Activated CD4-positive, alpha-beta T cell treated with anti-CD3 and anti-CD28 coated beads, Interleukin-2, amount 10 ng/mL, durations not matched to agents 24 days and 14 days (primary cell): ENCODE measurements around the gene CDK8. TPM values are rescaled to one million over a fixed set of nuclear protein-coding genes. Genes with fewer than 3 reads are reported as not detected.

Source experiments
- DNase-seq: peaks from one replicate; pipeline ENCODE4 v3.0.0; 2022
- H3K27ac Mint-ChIP-seq: one replicate; pipeline ENCODE4 v1.8.0; 2022; ENCODE audit warnings: mild to moderate bottlenecking, mixed read lengths
- H3K27me3 Mint-ChIP-seq: one replicate; pipeline ENCODE4 v1.8.0; 2022; ENCODE audit warnings: mixed read lengths
- H3K36me3 Mint-ChIP-seq: one replicate; pipeline ENCODE4 v1.8.0; 2022; ENCODE audit warnings: low read depth, mild to moderate bottlenecking, mixed read lengths
- H3K4me1 Mint-ChIP-seq: one replicate; pipeline ENCODE4 v1.8.0; 2021; ENCODE audit warnings: mixed read lengths
- H3K4me3 Mint-ChIP-seq: one replicate; pipeline ENCODE4 v1.8.0; 2022; ENCODE audit warnings: mild to moderate bottlenecking, moderate library complexity, mixed read lengths
- H3K9me3 Mint-ChIP-seq: one replicate; pipeline ENCODE4 v1.8.0; 2021; ENCODE audit warnings: mixed read lengths
- intact Hi-C: fragments of 100-400 bp; cut with micrococcal nuclease; formaldehyde crosslinking; loops from one replicate; pipeline ENCODE4 v1.15.1; 2023
- total RNA-seq: library from RNA; stranded (reverse); gene quantifications from 2 replicates; pipeline ENCODE4 v1.2.3, GENCODE V29; 2022

CDK8 gene
- total RNA-seq, 1 donor from 2014 or later = 20.0 TPM

DNA sequence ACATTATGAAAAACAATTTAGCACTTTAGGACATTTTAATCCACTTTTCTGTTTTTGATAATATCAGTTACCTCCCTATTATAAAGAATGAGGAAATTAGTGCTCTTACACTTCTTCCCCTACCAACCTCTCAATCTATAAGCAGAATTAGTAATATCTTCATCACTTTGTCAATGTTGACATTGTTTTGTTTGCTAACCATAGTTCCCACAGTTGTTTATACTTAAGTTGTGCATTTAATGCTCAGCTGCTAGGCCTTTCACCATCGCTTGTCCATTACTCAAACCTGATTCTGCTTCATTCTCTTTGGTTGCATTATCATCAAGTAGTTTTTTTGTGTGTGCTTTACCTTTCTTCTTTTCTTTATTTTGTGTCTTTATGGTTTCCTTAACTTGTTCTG lies 132.1 kb downstream of the CDK8 start:
- Mint-ChIP-seq H3K27me3 (no peaks in the 10 kb centered on the region), H3K36me3 (peaks cover 12% of the 10 kb centered on the region), H3K4me3 (no peak overlapping the region), H3K4me1 (peaks cover 7% of the 10 kb centered on the region), H3K27ac (no peak overlapping the region), H3K9me3 (no peaks in the 10 kb centered on the region)
- intact Hi-C loops = no loop called here
- no peak for DNase-seq

- no peak for DNase-seq
- no peaks in the 10 kb centered on the region for H3K9me3 Mint-ChIP-seq
- H3K36me3 Mint-ChIP-seq = peaks cover 12% of the 10 kb centered on the region
- H3K4me1 Mint-ChIP-seq = peaks cover 5% of the 10 kb centered on the region
- H3K27ac Mint-ChIP-seq = peak overlapping the region; percentile 55
- no peak overlapping the region for H3K4me3 Mint-ChIP-seq
- intact Hi-C loops = no loop called here
- no peaks in the 10 kb centered on the region for H3K27me3 Mint-ChIP-seq
Observed at GRCh38 chr13:26390203-26390602, 136.3 kb downstream of the CDK8 start.

- Mint-ChIP-seq H3K4me3 (no peak overlapping the region), H3K9me3 (no peaks in the 10 kb centered on the region), H3K27me3 (no peaks in the 10 kb centered on the region), H3K27ac (no peak overlapping the region), H3K4me1 (peaks cover 2% of the 10 kb centered on the region), H3K36me3 (peaks cover 24% of the 10 kb centered on the region)
- DNase-seq = no peak
- intact Hi-C loops = no loop called here
Observed at GRCh38 chr13:26400545-26400944, 146.6 kb downstream of the CDK8 start.

DNA sequence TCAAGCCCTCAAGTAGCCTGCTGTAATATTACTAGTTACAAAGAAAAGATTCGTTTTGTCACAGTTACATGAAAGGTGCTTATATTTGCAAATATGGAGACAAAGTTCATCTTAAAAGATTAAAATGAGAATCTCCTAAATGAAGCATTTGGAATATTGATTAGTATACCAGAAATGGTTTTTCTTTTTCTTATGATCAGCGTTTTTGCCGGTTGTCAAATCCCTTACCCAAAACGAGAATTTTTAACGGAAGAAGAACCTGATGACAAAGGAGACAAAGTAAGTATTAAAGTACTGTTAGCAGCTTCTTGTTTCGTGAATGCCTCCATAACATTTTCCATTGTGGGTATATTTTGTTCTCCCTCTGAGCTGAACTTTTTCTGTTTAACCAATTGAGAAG lies 147.1 kb downstream of the CDK8 start:
- Mint-ChIP-seq H3K4me3 (no peak overlapping the region), H3K27ac (no peak overlapping the region), H3K27me3 (no peaks in the 10 kb centered on the region), H3K4me1 (peaks cover 2% of the 10 kb centered on the region), H3K9me3 (no peaks in the 10 kb centered on the region), H3K36me3 (peaks cover 24% of the 10 kb centered on the region)
- intact Hi-C loops = no loop called here
- DNase-seq = no peak

DNA sequence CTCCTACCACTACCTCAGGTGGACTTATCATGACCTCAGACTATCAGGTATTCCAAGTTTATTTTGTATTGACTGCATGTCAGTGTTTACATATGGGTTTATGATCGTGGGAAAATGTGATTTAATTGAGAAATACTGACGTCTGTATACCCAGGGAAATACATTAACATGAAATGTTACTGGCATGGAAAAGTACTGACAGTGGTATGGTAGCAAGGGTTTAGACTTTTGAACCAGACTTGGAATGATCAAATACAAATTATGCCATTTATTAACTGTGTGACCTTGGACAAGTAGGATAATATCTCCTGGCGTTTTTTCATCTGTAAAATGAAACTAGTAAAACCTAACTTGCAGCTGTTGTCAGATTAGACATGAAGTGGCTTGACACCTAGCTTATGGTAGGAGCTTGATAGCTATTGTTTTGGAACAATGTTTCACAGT lies 147.7 kb downstream of the CDK8 start:
- intact Hi-C loops = no loop called here
- Mint-ChIP-seq H3K36me3 (peaks cover 24% of the 10 kb centered on the region), H3K4me1 (peaks cover 2% of the 10 kb centered on the region), H3K27ac (no peak overlapping the region), H3K4me3 (no peak overlapping the region), H3K27me3 (no peaks in the 10 kb centered on the region), H3K9me3 (no peaks in the 10 kb centered on the region)
- DNase-seq = no peak

DNA sequence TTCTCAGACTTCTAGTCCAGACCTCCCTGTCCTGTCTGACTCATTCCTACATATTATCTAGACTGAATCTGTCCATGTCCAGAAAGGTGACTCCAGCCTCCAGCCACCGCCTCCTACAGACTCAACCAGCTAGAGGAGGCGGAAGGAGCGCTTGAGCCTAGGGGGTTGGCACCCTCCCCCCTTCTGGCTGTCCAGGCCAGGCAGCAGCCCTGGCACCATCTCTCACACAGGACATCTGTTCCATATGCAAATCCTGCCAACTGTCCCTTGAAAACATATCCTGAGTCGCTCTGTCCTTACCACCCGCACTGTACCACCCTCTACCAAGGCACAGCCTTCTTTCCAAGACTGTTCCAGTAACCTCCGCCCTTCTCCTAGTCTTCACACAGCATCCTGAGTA lies 152.9 kb downstream of the CDK8 start:
- H3K4me1 Mint-ChIP-seq = no peaks in the 10 kb centered on the region
- H3K27me3 Mint-ChIP-seq = no peaks in the 10 kb centered on the region
- H3K4me3 Mint-ChIP-seq = no peak overlapping the region
- H3K9me3 Mint-ChIP-seq = no peaks in the 10 kb centered on the region
- H3K36me3 Mint-ChIP-seq = peaks cover 16% of the 10 kb centered on the region
- no peak overlapping the region for H3K27ac Mint-ChIP-seq
- intact Hi-C loops = no loop called here
- DNase-seq = no peak

GRCh38 chr13:26411206-26411605 lies 157.3 kb downstream of the CDK8 start:
- DNase-seq = no peak
- intact Hi-C loops = no loop called here
- Mint-ChIP-seq H3K4me3 (no peak overlapping the region), H3K36me3 (no peaks in the 10 kb centered on the region), H3K27me3 (no peaks in the 10 kb centered on the region), H3K9me3 (no peaks in the 10 kb centered on the region), H3K27ac (no peak overlapping the region), H3K4me1 (no peaks in the 10 kb centered on the region)

GRCh38 chr13:26412263-26412662 lies 158.3 kb downstream of the CDK8 start:
- no peaks in the 10 kb centered on the region for H3K36me3 Mint-ChIP-seq
- H3K4me1 Mint-ChIP-seq = no peaks in the 10 kb centered on the region
- DNase-seq = no peak
- no peak overlapping the region for H3K27ac Mint-ChIP-seq
- intact Hi-C loops = no loop called here
- H3K9me3 Mint-ChIP-seq = no peaks in the 10 kb centered on the region
- H3K27me3 Mint-ChIP-seq = no peaks in the 10 kb centered on the region
- H3K4me3 Mint-ChIP-seq = no peak overlapping the region

DNA sequence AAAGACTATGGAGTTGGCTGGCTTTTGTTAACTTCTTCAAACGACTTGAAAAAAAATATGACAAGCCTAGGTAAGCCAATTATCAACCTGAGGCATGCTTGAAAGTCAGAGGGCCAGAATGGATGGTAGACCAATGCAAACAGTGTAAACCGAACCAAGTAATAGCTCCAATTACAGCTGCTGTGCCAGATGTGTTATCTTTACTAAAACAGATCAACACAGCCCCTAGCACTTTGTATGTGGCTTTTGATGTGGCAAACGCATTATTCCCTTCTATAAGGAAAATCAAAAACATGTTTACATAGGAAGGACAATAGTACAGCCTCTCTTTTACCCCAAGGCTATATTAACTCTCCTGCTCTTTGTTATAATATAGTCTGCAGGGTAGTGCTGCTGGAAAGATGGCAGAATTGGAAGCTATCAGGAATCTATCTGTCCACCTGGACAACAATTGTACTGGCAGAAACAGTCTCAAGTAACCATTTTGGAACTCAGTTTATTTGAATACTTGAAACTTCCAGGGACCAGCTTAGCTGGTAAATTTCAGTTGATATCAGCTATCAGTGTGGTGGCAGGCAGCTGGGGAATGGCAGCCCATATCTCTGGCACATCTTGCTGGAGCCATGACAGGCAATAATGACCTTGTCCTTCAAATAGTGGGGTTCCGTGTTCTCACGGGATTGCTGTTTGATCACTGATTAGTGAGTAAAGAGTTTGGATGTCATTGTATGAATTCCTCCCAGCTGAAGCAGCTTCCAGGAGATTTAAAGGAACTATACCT lies 159.2 kb downstream of the CDK8 start:
- Mint-ChIP-seq H3K27ac (no peak overlapping the region), H3K4me1 (no peaks in the 10 kb centered on the region), H3K4me3 (no peak overlapping the region), H3K27me3 (no peaks in the 10 kb centered on the region), H3K9me3 (no peaks in the 10 kb centered on the region), H3K36me3 (no peaks in the 10 kb centered on the region)
- DNase-seq = no peak
- intact Hi-C loops = no loop called here

GRCh38 chr13:26420282-26420960 lies 166.5 kb downstream of the CDK8 start:
- Mint-ChIP-seq H3K27ac (no peak overlapping the region), H3K27me3 (peaks cover 3% of the 10 kb centered on the region), H3K4me1 (no peaks in the 10 kb centered on the region), H3K4me3 (no peak overlapping the region), H3K36me3 (no peaks in the 10 kb centered on the region), H3K9me3 (no peaks in the 10 kb centered on the region)
- intact Hi-C loops = no loop called here
- no peak for DNase-seq

- no peak for DNase-seq
- H3K9me3 Mint-ChIP-seq = no peaks in the 10 kb centered on the region
- intact Hi-C loops = no loop called here
- H3K36me3 Mint-ChIP-seq = no peaks in the 10 kb centered on the region
- H3K4me3 Mint-ChIP-seq = no peak overlapping the region
- no peaks in the 10 kb centered on the region for H3K4me1 Mint-ChIP-seq
- H3K27ac Mint-ChIP-seq = no peak overlapping the region
- peaks cover 5% of the 10 kb centered on the region for H3K27me3 Mint-ChIP-seq
Observed at GRCh38 chr13:26422036-26422435, 168.1 kb downstream of the CDK8 start.

DNA sequence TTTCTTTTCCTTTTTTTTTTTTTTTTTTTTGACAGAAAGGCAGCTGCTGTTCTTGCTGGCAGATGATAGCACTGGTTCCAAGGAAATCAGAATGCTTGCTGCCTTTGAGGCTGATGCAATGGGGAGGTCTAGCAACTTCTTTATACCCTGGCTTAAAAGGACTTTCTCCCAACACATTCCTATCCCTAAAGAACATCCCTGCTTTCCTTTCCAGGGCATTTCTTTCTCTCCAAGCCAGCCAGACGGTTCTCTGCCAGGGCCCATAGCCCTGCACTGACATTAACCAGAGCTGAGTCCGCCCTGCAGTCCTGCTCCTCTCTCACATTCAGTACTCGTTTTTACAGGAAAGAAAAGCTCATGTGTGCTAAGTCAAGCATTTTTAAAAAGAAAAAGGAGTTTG lies 169.7 kb downstream of the CDK8 start:
- Mint-ChIP-seq H3K27ac (no peak overlapping the region), H3K27me3 (peaks cover 5% of the 10 kb centered on the region), H3K9me3 (no peaks in the 10 kb centered on the region), H3K4me1 (no peaks in the 10 kb centered on the region), H3K36me3 (no peaks in the 10 kb centered on the region), H3K4me3 (no peak overlapping the region)
- intact Hi-C loops = no loop called here
- DNase-seq = no peak

DNA sequence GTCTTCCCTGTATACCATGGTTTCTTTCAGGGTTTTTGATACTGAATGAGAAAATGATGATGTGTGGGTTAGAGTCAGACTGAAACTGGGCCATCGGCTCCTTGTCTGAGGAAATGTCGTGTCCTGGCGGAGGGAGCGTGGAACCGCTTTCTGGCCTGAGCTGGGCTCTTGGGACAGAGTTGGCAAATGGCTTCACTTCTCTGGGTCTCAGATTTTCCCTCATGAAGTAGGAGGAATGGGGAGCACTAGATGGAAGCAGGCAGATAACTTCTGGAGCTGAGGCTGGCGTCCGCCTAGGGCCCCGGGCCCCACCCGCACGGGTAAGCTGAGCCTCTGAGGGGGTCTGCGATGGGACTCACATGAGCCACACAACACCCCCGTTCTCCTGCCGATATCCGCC lies 170.3 kb downstream of the CDK8 start:
- Mint-ChIP-seq H3K27me3 (peaks cover 5% of the 10 kb centered on the region), H3K4me1 (no peaks in the 10 kb centered on the region), H3K36me3 (no peaks in the 10 kb centered on the region), H3K9me3 (no peaks in the 10 kb centered on the region), H3K27ac (no peak overlapping the region), H3K4me3 (no peak overlapping the region)
- DNase-seq = no peak
- intact Hi-C loops = no loop called here

DNA sequence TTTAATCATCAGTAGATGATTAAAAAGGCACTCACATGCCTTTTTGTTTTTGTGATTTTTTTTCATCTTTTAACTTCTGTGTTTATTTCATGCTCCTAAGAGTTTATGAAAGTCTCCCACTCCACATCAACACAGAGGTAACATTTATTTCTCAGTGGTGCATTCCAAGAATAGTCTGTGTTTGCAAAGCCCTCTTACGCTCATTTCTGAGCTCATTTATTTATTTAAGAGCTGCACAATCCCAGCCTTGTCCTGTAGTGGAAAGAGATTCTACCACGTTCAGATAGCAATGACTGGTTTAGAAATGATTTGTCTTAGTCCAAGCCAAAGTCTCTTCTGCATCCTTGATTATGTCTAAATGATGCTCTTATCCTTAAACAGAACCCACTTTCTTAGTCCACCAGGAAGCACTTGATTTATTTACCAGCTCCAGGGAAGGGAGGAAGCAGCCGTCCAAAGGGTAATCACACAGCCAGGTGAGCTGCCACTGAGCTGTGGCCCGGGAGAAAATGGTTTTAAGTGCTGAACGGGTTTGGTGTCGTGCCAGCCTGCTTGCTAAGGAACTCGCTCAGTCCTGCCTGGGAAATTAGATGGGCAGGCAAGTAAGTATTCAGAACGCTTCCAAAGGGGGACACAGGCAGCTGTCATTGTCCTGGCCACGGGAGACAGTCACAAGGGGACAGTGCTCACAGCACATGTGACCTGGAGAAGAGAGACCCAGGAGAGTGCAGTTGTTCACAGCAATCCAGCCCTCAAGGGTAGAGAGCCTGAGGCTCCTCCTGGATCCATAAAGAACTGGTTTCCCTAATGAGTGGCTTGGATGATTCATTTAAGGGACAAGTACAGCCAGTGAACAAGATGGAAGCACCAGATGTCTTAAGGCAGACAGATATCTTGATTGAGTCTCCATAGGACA lies 171.8 kb downstream of the CDK8 start:
- no peak overlapping the region for H3K27ac Mint-ChIP-seq
- no peak for DNase-seq
- no peaks in the 10 kb centered on the region for H3K9me3 Mint-ChIP-seq
- H3K4me3 Mint-ChIP-seq = no peak overlapping the region
- intact Hi-C loops = no loop called here
- peaks cover 13% of the 10 kb centered on the region for H3K27me3 Mint-ChIP-seq
- no peaks in the 10 kb centered on the region for H3K4me1 Mint-ChIP-seq
- no peaks in the 10 kb centered on the region for H3K36me3 Mint-ChIP-seq
